Activated naive CD4-positive, alpha-beta T cell treated with Interleukin-2 at 50 U/mL for 16 hours (primary cell): ENCODE results near the gene TAF4B.
"Not testable (repeated sequence)": the region's sequence is repeated elsewhere in the genome, so short reads cannot be mapped to it uniquely, and the experiment has no call there.

Experiments used
- DNase-seq: peaks from one replicate; pipeline ENCODE4 v3.0.0-alpha.2; 2020

TAF4B gene

DNA sequence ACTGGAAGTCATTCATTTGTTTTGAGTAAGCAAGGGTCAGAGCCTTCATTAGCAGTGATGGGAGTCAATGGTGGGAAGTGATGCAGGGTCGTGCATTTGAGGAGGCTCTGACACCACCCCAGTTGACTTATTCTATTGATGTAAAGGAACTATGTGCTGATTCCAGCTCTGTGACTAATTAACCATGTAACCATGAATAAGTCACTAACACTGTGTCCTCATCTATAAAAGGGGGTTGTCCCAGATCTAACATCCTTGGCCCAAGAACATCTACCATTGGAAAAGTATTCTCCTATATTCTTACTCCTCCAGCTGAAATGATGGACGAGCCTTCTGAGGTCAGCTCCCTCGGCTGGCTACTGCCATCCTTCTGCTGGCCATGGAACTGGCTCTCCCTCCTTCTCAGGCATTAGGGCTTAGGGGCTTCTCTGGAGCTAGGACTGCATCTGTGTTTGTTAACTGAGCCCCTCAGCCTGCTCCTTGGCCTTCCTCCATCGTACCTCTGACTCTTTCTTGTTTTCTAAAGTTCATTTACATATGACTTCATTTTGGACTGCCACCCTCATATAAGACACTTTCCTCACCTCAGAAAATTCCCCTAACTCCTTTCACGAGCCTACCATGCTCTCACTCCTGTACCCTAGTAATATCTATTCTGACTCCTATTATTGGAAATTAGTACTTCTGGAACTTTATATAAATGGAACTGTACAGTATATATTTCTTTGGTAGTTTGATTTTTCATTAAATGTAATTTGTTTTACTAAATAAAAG is 206.6 kb downstream of the TAF4B start:
- DNase-seq = no peak

DNA sequence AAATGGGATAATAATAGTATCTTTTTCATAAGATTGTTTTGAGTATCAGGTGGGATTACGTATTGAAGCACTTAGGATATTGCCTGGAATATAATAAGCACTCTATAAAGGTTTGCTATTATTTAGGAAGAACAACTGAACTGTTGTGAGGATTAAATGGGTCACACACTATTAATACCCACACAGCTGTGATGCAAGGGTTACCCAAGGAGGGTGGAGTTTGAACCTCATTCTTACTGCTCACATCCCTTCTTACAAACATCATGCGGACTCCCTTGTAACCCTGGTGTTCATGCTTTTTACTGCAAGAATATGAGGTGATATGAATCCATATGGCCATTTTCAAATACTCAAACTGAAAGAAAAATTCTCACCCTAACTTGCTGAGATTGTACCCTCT is 208.6 kb downstream of the TAF4B start:
- no peak for DNase-seq

DNA sequence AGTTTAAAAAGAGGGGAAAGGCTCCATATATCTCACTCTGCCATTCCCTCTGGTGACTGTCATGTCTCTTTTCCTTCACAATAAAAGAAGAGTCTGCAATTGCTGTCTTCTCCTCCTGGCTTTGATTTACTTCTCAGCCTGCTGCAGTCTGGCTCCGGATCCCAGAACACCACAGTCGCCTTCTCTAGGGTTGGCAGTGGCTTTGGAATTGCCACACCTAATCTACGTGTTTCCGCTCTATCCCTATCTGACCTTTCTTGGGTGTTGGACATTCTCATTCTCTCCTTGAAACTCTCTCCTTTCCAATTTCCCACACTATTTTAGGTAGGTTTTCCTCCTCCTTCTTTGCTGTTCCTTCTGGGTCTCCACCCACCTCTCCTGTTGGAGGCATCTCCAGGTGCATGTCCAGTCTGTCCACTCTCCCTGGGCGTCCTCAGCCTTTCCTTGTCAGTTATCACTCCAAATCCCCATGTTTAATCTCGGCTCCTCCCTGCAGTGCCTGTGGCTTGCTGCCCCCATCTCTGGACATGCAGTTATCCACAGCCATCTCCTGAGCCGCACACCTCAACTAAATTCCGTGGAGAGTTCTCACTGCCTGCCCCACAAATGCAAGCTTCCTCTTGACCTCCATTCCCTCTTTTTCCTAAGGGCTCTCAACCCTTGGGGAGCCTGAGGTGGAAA is 209.3 kb downstream of the TAF4B start:
- DNase-seq = no peak

DNA sequence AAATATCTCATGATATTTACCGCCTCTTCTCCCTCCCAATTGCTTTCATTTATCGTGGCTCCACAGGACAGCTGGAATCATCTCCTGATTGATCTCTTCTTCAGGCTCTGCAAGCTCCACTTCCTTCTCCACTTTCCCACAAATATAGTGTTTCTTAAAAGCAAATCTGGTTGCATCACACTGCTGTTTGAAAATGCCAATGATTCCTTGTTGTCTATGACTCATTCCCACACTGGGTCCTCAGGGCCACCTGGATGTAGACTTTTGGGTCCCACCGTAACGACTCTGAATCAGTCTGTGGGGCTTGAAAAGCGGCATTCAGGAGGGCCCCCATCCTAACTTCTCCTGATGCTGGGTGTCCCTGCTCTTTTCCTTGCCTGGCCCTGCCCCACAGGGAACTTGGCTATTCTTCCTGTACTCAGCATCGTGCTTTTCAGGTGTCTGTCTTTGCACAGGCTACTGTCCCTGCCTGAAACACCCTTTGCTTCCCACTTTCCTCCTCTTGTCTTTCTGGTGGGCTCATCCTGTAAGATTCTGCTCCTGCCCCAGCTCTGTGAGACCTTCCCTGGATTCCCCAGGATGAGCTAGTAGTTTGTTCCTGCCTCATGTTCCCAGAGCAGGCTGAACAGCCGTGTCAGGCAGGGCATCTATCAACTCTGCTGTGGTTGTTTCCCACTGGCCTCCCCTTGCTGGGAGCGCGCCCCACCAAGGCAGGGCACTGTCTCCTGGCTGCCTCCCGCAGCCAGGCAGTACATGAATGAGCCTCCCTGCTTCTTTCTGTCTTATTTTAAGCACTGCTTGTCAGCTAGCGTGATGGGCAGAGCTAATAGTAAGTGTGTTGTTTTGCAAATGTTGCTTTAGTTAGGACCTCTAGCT is 210.2 kb downstream of the TAF4B start:
- no peak for DNase-seq

DNA sequence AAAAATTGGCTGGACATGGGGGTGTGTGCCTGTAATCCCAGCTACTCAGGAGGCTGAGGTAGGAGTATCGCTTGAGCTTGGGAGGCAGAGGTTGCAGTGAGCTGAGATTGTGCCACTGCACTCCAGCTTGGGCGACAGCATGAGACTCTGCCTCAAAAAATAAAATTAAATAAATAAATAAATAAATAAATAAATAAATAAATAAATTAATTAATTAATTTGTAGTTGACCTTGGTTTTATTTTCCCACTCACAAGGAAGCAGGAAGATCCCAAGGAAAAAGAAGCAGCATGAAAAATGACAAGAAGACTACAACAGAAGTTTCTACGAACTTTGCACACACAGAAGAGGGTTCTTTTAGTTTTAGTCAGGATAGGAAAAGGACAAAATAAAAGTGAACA is 211.4 kb downstream of the TAF4B start:
- DNase-seq = not testable (repeated sequence)

DNA sequence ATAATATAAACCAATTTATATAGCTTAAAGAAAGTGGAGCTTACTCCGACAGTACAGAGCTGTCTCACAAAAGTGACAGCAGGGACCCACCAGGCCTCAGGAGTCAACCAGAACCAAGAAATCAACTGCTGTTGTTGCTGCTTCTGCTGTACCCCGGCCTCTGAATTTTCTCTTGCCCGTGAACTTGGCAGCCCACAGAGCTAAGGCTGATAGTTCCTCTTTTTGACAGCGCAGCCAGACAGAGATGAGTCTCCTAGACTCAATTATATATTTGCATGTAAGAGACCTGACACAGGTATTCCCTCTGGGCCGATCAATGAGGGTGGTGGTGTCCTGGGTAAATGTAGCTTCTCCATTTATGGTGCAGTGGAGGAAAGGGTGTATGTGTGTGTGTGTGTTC is 212.7 kb downstream of the TAF4B start:
- no peak for DNase-seq

DNA sequence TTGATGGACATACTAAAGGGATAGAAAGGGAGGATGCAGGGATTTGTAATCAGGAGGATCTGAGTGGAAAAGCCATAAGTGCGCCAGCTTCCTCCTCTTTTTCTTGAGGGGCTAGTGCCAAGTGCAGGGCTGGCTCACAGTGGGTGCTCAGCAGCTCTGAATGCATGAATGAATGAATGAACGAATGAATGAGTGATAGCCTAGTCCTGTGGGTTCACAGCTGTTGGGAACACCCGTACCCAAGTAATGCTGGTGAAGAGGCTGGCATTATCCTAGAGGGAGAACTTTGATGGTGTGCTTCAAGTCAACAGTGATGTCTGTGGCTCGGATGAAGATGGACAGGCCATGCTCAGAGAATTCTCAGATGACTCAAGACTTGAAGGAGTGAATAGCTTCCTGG is 213.3 kb downstream of the TAF4B start:
- DNase-seq = no peak

DNA sequence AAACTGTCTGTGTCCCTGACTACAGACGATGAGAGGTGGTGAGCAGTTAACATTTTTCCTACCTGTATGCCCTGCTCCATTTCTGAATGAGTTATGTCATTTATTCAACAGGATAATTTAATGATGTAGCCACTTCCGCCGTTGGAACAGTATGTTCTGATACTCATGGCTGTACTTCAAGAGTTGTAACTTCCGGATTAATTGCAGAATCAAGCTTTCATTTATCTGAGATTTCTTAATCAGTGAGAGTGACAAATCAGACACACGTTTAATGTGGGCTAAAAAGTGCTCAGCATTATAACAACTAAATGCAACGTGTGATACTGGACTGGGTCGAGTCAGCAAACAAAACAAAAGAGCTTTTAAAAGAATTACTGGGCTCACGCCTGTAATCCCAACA is 214.4 kb downstream of the TAF4B start:
- DNase-seq = no peak
